Loucy (cell line): ENCODE measurements around the gene PROX2.

Source experiments
- H2AFZ ChIP-seq: fragments of 200-600 bp; sonication (generic); 2 replicates; pipeline ENCODE4 v1.6.0; 2016; ENCODE audit warnings: antibody characterized with exemption, mild to moderate bottlenecking, low read length, moderate library complexity
- H3F3A ChIP-seq: fragments of 200-600 bp; 2 replicates; pipeline ENCODE4 v1.6.0; 2016; ENCODE audit warnings: antibody characterized with exemption, low read depth, mild to moderate bottlenecking
- H3K27me3 ChIP-seq: fragments of 200-600 bp; sonication (generic); 2 replicates; pipeline ENCODE4 v1.6.1; 2014; ENCODE audit warnings: low read length, mild to moderate bottlenecking; ENCODE audit not compliant: insufficient read depth, poor library complexity, severe bottlenecking
- H3K36me3 ChIP-seq: fragments of 200-600 bp; sonication (generic); 2 replicates; pipeline ENCODE4 v1.6.1; 2016; ENCODE audit warnings: low read length; ENCODE audit not compliant: insufficient read depth
- H3K4me1 ChIP-seq: fragments of 200-600 bp; sonication (generic); 2 replicates; pipeline ENCODE4 v1.5.1; 2014; ENCODE audit warnings: low read length, mild to moderate bottlenecking; ENCODE audit not compliant: insufficient read depth, poor library complexity, severe bottlenecking
- H3K4me2 ChIP-seq: fragments of 200-600 bp; sonication (generic); 2 replicates; pipeline ENCODE4 v1.6.0; 2014; ENCODE audit warnings: antibody characterized with exemption, low read length, low read depth, mild to moderate bottlenecking; ENCODE audit not compliant: poor library complexity, severe bottlenecking
- H3K4me3 ChIP-seq: fragments of 200-600 bp; sonication (generic); 2 replicates; pipeline ENCODE4 v1.5.1; 2014; ENCODE audit warnings: low read length, mild to moderate bottlenecking, mixed read lengths; ENCODE audit not compliant: poor library complexity, severe bottlenecking
- H3K79me2 ChIP-seq: fragments of 200-600 bp; sonication (generic); 2 replicates; pipeline ENCODE4 v1.6.1; 2014; ENCODE audit warnings: low read length; ENCODE audit not compliant: insufficient read depth
- H3K9ac ChIP-seq: fragments of 200-600 bp; sonication (generic); 2 replicates; pipeline ENCODE4 v1.6.0; 2014; ENCODE audit warnings: mild to moderate bottlenecking, low read depth, low read length, moderate library complexity; ENCODE audit not compliant: poor library complexity, severe bottlenecking
- H3K9me2 ChIP-seq: fragments of 200-600 bp; sonication (generic); replicated peaks from 2 replicates; pipeline ENCODE4 v1.6.1; 2016; ENCODE audit warnings: low read depth, low read length, mixed read lengths
- H3K9me3 ChIP-seq: fragments of 200-600 bp; sonication (generic); 2 replicates; pipeline ENCODE4 v1.6.1; 2014; ENCODE audit warnings: mild to moderate bottlenecking, antibody characterized with exemption, low read length, low read depth; ENCODE audit not compliant: insufficient read depth
- H4K20me1 ChIP-seq: fragments of 200-600 bp; sonication (generic); 2 replicates; pipeline ENCODE4 v1.6.0; 2014; ENCODE audit warnings: antibody characterized with exemption, low read length, mild to moderate bottlenecking; ENCODE audit not compliant: insufficient read depth, poor library complexity, severe bottlenecking
- CTCF ChIP-seq: fragments of 200-600 bp; sonication (generic); conservative IDR thresholded peaks from 2 replicates; pipeline ENCODE4 v1.5.1; 2014; ENCODE audit warnings: mild to moderate bottlenecking, antibody characterized with exemption, low read length
- EZH2phosphoT487 ChIP-seq: fragments of 200-600 bp; IDR thresholded peaks from 2 replicates; pipeline ENCODE4 v1.6.1; 2018; ENCODE audit warnings: antibody characterized with exemption, mild to moderate bottlenecking, moderate library complexity, borderline replicate concordance

The PROX2 gene

GRCh38 chr14:74867673-74868072 lies 8.3 kb downstream of the PROX2 start:
- H3K9me3 ChIP-seq = no peaks in the 10 kb centered on the region
- H3K9me2 ChIP-seq = no peaks in the 10 kb centered on the region
- H3K4me1 ChIP-seq = peaks cover 16% of the 10 kb centered on the region
- H3F3A ChIP-seq = no peaks in the 10 kb centered on the region
- no peaks in the 10 kb centered on the region for H3K79me2 ChIP-seq
- H3K9ac ChIP-seq = no peak overlapping the region
- TF ChIP-seq CTCF (no peak), EZH2phosphoT487 (no peak)
- H3K27me3 ChIP-seq = no peaks in the 10 kb centered on the region
- H2AFZ ChIP-seq = peak overlapping the region; percentile 14; the same call in 1 of the 2 replicates
- no peaks in the 10 kb centered on the region for H4K20me1 ChIP-seq
- H3K36me3 ChIP-seq = no peaks in the 10 kb centered on the region
- H3K4me2 ChIP-seq = peak overlapping the region; percentile 48
- peak overlapping the region; percentile 22 for H3K4me3 ChIP-seq

- TF ChIP-seq CTCF (no peak), EZH2phosphoT487 (no peak)
- Histone ChIP-seq H3F3A (no peaks in the 10 kb centered on the region), H3K79me2 (no peaks in the 10 kb centered on the region)
Measured at GRCh38 chr14:74866708-74867389, 9.1 kb downstream of the PROX2 start.

GRCh38 chr14:74865156-74865555 lies 10.8 kb downstream of the PROX2 start:
- no peaks in the 10 kb centered on the region for H3K9me3 ChIP-seq
- H3K36me3 ChIP-seq = no peaks in the 10 kb centered on the region
- no peak overlapping the region for H3K4me2 ChIP-seq
- H2AFZ ChIP-seq = no peak overlapping the region
- no peaks in the 10 kb centered on the region for H3K9me2 ChIP-seq
- H3K27me3 ChIP-seq = no peaks in the 10 kb centered on the region
- H4K20me1 ChIP-seq = no peaks in the 10 kb centered on the region
- no peaks in the 10 kb centered on the region for H3F3A ChIP-seq
- H3K79me2 ChIP-seq = no peaks in the 10 kb centered on the region
- no peak overlapping the region for H3K4me3 ChIP-seq
- H3K9ac ChIP-seq = no peak overlapping the region
- TF ChIP-seq CTCF (no peak), EZH2phosphoT487 (no peak)
- H3K4me1 ChIP-seq = peaks cover 16% of the 10 kb centered on the region

More at GRCh38 chr14:74866708-74867389, 9.1 kb downstream of the PROX2 start:
- peaks cover 16% of the 10 kb centered on the region for H3K4me1 ChIP-seq
- H3K4me2 ChIP-seq = peak overlapping the region; percentile 48
- H3K9ac ChIP-seq = no peak overlapping the region
- H3K27me3 ChIP-seq = no peaks in the 10 kb centered on the region
- H3K9me2 ChIP-seq = no peaks in the 10 kb centered on the region
- no peaks in the 10 kb centered on the region for H3K36me3 ChIP-seq
- H3K4me3 ChIP-seq = no peak overlapping the region
- no peaks in the 10 kb centered on the region for H4K20me1 ChIP-seq
- 0 out of 2 replicates have a peak overlapping the region, but pooled peaks have one; percentile 9 for H2AFZ ChIP-seq
- no peaks in the 10 kb centered on the region for H3K9me3 ChIP-seq
